GM10266 (cell line): ENCODE results near the gene ZMYM2.

ENCODE experiments used
- DNase-seq: peaks from one replicate; pipeline ENCODE4 v3.0.0; 2012; ENCODE audit errors: extremely low spot score
- CTCF ChIP-seq: IDR thresholded peaks from 2 replicates; pipeline ENCODE4 v1.5.1; 2012; ENCODE audit warnings: mild to moderate bottlenecking, low read depth; ENCODE audit not compliant: control insufficient read depth, insufficient read depth; ENCODE audit errors: missing control alignments

Gene ZMYM2

GRCh38 chr13:20080377-20081164 is 122.0 kb downstream of the ZMYM2 start:
- no peak for DNase-seq
- TF ChIP-seq CTCF: no peak

DNA sequence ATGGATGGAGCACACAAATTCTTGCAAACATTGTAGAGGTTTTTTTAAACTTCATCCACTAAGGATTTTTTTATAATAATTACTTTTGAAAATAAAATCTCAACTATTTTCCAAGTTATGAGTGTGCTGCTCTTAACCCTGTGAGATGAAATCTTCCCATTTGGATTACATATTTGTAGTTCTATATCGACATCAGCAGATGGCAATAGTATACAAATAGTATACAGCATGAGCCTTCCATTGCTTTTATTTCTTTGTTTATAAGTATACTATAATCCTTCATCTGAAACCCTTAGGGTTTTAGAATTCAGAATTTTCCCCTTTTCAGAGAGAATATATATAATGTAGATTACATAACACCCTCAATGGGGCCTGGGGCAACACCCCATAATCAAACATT is 131.8 kb downstream of the ZMYM2 start:
- TF ChIP-seq CTCF: no peak
- DNase-seq: no peak

DNA sequence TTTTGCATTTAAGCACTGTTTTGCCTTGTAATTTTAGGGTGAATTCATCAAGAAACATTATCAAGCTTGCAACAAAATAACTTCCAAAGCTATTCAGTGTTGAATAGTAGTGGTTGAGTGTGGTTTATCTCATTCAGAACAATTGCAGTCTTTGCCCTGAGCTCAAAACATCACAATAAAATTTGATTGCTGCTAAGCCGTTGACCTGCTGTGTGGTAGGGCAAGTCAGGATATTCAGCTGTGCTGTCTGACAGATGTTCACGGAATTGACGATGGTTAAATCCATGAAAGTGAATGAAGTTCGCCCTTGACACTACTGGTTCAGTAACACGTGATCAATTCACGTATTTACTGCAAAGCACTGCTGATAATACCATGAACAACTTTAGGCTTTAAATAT is 135.4 kb downstream of the ZMYM2 start:
- no peak for DNase-seq
- no peak for TF ChIP-seq CTCF

- DNase-seq: no peak
- TF ChIP-seq CTCF: no peak
Measured at GRCh38 chr13:20099319-20099718, 140.8 kb downstream of the ZMYM2 start.

DNA sequence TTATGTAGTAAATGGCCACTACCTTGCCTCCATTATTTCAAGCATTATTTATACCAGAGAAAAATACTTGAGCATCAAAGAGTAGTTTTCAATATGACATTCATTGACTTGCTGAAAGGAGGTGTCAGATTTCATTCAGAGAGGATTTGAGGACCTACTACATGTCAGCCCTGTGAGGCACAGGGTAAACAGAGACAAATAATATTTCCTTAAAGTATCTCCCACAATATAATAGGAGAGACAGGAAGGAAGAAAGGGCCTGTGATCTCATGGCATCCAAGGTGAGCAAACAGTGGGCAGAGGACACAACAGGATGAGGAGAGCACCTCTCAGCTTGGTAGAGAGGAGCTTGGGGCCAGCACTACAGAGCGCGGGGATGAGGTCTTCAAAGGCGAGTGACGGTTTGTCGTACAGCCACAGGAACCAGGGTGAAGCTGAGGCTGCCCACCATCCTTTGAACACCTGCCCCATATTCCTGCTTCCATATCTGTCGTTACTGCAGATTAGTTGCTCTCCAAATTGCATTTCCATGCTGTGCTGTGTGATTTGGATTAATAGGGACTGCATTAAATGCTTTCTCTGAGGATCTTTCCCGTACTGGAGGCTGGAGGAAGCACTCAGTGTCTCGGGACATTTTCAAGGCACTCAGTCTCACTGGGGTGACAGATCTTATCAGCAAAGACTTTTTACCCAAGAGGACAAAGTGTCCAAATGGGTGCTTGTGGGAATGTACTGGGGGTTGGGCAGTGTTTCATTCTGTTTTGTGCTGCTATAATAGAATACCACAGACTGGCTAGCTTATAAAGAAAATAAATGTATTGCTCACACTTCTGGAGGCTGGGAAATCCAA is 143.2 kb downstream of the ZMYM2 start:
- TF ChIP-seq CTCF: no peak
- DNase-seq: no peak

- no peak for DNase-seq
- TF ChIP-seq CTCF: no peak
Measured at GRCh38 chr13:20102525-20103180, 144.1 kb downstream of the ZMYM2 start.
